Spleen (tissue), 11 donors: Measurements from ENCODE around the gene CDK5RAP3. TPM values are rescaled to one million over a fixed set of nuclear protein-coding genes. Genes with fewer than 3 reads are reported as not detected.

ENCODE experiments used
- DNase-seq: peaks from one replicate; pipeline ENCODE4 v3.0.0-alpha.2; 2020
- H3K27ac ChIP-seq, 8 donors: fragments of 200-600 bp; sonication (generic) in 7 of 8; 1 replicate in 4 of 8; 2 replicates in 4 of 8; pipeline versions ENCODE4 v1.5.0 to v1.8.0; 2016 to 2021; ENCODE audit warnings: inconsistent platforms in 4 of 8, mild to moderate bottlenecking in 4 of 8, moderate library complexity in 1 of 8
- H3K27me3 ChIP-seq, 7 donors: fragments of 200-600 bp; sonication (generic) in 6 of 7; replicated peaks in 1 of 7; 1 replicate in 4 of 7; 2 replicates in 3 of 7; pipeline versions ENCODE4 v1.5.0 to v1.8.0; 2016 to 2021; ENCODE audit warnings: inconsistent platforms in 3 of 7, mild to moderate bottlenecking in 1 of 7
- H3K36me3 ChIP-seq, 6 donors: fragments of 200-600 bp; sonication (generic) in 5 of 6; 1 replicate in 4 of 6; 2 replicates in 2 of 6; pipeline versions ENCODE4 v1.5.0 to v1.8.0; 2016 to 2021; ENCODE audit warnings: inconsistent platforms in 2 of 6
- H3K4me1 ChIP-seq, 6 donors: fragments of 200-600 bp; sonication (generic) in 5 of 6; 1 replicate in 3 of 6; 2 replicates in 3 of 6; pipeline versions ENCODE4 v1.5.0 to v1.8.0; 2016 to 2021; ENCODE audit warnings: inconsistent platforms in 3 of 6
- H3K4me3 ChIP-seq, 8 donors: fragments of 200-600 bp; sonication (generic) in 7 of 8; 1 replicate in 4 of 8; 2 replicates in 4 of 8; pipeline versions ENCODE4 v1.5.0 to v1.8.0; 2016 to 2021; ENCODE audit warnings: inconsistent platforms in 4 of 8, mild to moderate bottlenecking in 4 of 8, moderate library complexity in 2 of 8
- H3K9me3 ChIP-seq, 8 donors: fragments of 200-600 bp; sonication (generic) in 7 of 8; 1 replicate in 4 of 8; 2 replicates in 4 of 8; pipeline versions ENCODE4 v1.5.0 to v1.8.0; 2016 to 2021; ENCODE audit warnings: inconsistent platforms in 4 of 8
- CTCF ChIP-seq, 11 experiments: fragments of 200-600 bp in 7 of 11; fragments of 450-650 bp in 4 of 11; sonication (generic) in 4 of 11; IDR thresholded peaks in 8 of 11; conservative IDR thresholded peaks in 3 of 11; 1 replicate in 7 of 11; 2 replicates in 4 of 11; pipeline versions ENCODE4 v1.4.0 to v1.8.0; 2016 to 2021; ENCODE audit warnings: antibody characterized with exemption in 11 of 11, inconsistent platforms in 4 of 11, mild to moderate bottlenecking in 1 of 11
- POLR2A ChIP-seq, 3 donors: fragments of 450-650 bp; IDR thresholded peaks; one replicate each; pipeline ENCODE4 v1.5.1; 2017; ENCODE audit warnings: antibody characterized with exemption in 3 of 3, mild to moderate bottlenecking in 1 of 3
- POLR2AphosphoS5 ChIP-seq, 3 donors: sonication (generic); formaldehyde crosslinking; IDR thresholded peaks; one replicate each; pipeline ENCODE4 v1.5.1; 2017; ENCODE audit warnings: antibody characterized with exemption in 3 of 3
- WGBS, 5 donors: extraction: QIAGEN DNeasy Blood & Tissue Kit in 3 of 5; methylation state at CpG; one replicate each; pipeline versions ENCODE4 v1.1.5 to v1.1.7; 2013 to 2018; 5-methylcytosine and 5-hydroxymethylcytosine counted together
- intact Hi-C: fragments of 100-400 bp; cut with DNase I; formaldehyde crosslinking; loops from one replicate; pipeline ENCODE4 v1.15.0; 2023; ENCODE audit warnings: low total_unique reads
- polyA plus RNA-seq, 3 donors: library from polyadenylated mRNA; stranded (reverse); fragments of 200-250 nt; gene quantifications; one replicate each; pipeline ENCODE4 v1.2.1, GENCODE V29; 2013
- total RNA-seq, 7 donors: library from RNA; depleted of rRNA in 3 of 7; stranded (reverse); fragments of >200 nt in 3 of 7; fragmentation: NEBNext Ultra II Directional in 4 of 7; extraction: Animal tissue kit (Norgen Biotek cat#: 25700) in 4 of 7; gene quantifications; one replicate each; pipeline versions ENCODE4 v1.1.0 to v1.2.1, GENCODE V29; 2016 to 2021
- donor health status: healthy with polysubstance abuse.
- donor health status: DM: no; HTN: no; CAD: no; lungs with moderate emphysema.
- donor health status: DM: no; HTN: no; CAD: no.
- donor health status: Bipolar disorder and iron deficiency.
- donor health status: healthy.
- donor health status: DM: no; HTN: no; CAD: no.
- donor health status: DM: yes; HTN: yes; CAD: no.

Gene CDK5RAP3
- total and polyA plus RNA-seq, 10 donors, result 216 to 1,020 (median 261) TPM

GRCh38 chr17:47941246-47942095 lies 29.4 kb upstream of the CDK5RAP3 start, which contains the start of gene PNPO:
PNPO (plus strand) TSS chr17:47941571; CDS start chr17:47941676, 105 bp downstream.
- Histone ChIP-seq H3K27ac (peak within 1 kb of the TSS; percentile 49 to 92 (median 84)), H3K4me1 (peaks cover 10 to 64% (median 39%) of the 10 kb centered on the region in 6 donors), H3K9me3 (no peaks in the 10 kb centered on the region), H3K27me3 (no peaks in the 10 kb centered on the region), H3K4me3 (peak within 1 kb of the TSS; percentile 69 to 97 (median 84)), H3K36me3 (peaks cover 0 to 33% (median 10%) of the 10 kb centered on the region in 6 donors)
- WGBS, 5 donors, result 0 to 4% (median 1%) methylated on average over 30 to 50 of the region's 50 CpGs
- DNase-seq, result peak; percentile 97
- intact Hi-C loops, result loop anchor here (2.0 kb wide), 1 partner anchor 45 kb away; the partner anchor contains the start of gene SP2
- TF ChIP-seq POLR2AphosphoS5 (IDR thresholded peaks at IDR 0.05) (peak; percentile 81 to 89 (median 87)), POLR2A (IDR thresholded peaks at IDR 0.05) (peak in 1 of 3 donors; percentile 43), CTCF (IDR thresholded peaks at IDR 0.05 in 8 of 11, conservative IDR thresholded peaks at IDR 0.05 in 3 of 11) (peak in 2 of 11 experiments; percentile 24 to 38)

- H3K27ac ChIP-seq, result peak overlapping the region; percentile 49 to 92 (median 84)
- peaks cover 10 to 70% (median 43%) of the 10 kb centered on the region in 6 donors for H3K4me1 ChIP-seq
- whole genome bisulfite sequencing, 5 donors, result 6 to 12% (median 7%) methylated on average over 5 of the region's 5 CpGs
- H3K27me3 ChIP-seq, result no peaks in the 10 kb centered on the region
- peaks cover 0 to 36% (median 10%) of the 10 kb centered on the region in 6 donors for H3K36me3 ChIP-seq
- TF ChIP-seq POLR2A (IDR thresholded peaks at IDR 0.05) (no peak), POLR2AphosphoS5 (IDR thresholded peaks at IDR 0.05) (no peak), CTCF (IDR thresholded peaks at IDR 0.05 in 8 of 11, conservative IDR thresholded peaks at IDR 0.05 in 3 of 11) (no peak)
- H3K9me3 ChIP-seq, result no peaks in the 10 kb centered on the region
- H3K4me3 ChIP-seq, result peak overlapping the region; percentile 69 to 97 (median 84)
- DNase-seq, result no peak
- intact Hi-C loops, result no loop called here
Observed at GRCh38 chr17:47942096-47942510, 28.8 kb upstream of the CDK5RAP3 start.

GRCh38 chr17:47942568-47942967 lies 28.3 kb upstream of the CDK5RAP3 start:
- WGBS, 5 donors, result 72 to 80% (median 74%) methylated on average over 6 of the region's 6 CpGs
- no peak for DNase-seq
- Histone ChIP-seq H3K27me3 (no peaks in the 10 kb centered on the region), H3K4me1 (peaks cover 10 to 70% (median 43%) of the 10 kb centered on the region in 6 donors), H3K4me3 (peak overlapping the region in 5 of 8 donors; percentile 69 to 93 (median 84)), H3K36me3 (peaks cover 0 to 37% (median 10%) of the 10 kb centered on the region in 6 donors), H3K9me3 (no peaks in the 10 kb centered on the region), H3K27ac (peak overlapping the region in 3 of 8 donors; percentile 85 to 90 (median 85))
- no peak for TF ChIP-seq POLR2A (IDR thresholded peaks at IDR 0.05)
- TF ChIP-seq POLR2AphosphoS5 (IDR thresholded peaks at IDR 0.05), result no peak
- TF ChIP-seq CTCF (IDR thresholded peaks at IDR 0.05 in 8 of 11, conservative IDR thresholded peaks at IDR 0.05 in 3 of 11), result no peak
- intact Hi-C loops, result no loop called here

- TF ChIP-seq CTCF (IDR thresholded peaks at IDR 0.05 in 8 of 11, conservative IDR thresholded peaks at IDR 0.05 in 3 of 11) (no peak), POLR2A (IDR thresholded peaks at IDR 0.05) (no peak), POLR2AphosphoS5 (IDR thresholded peaks at IDR 0.05) (no peak)
- DNase-seq, result no peak
- Histone ChIP-seq H3K9me3 (no peaks in the 10 kb centered on the region), H3K27ac (peak overlapping the region in 5 of 8 donors; percentile 23 to 57 (median 34)), H3K36me3 (peaks cover 0 to 51% (median 13%) of the 10 kb centered on the region in 6 donors), H3K4me3 (no peak overlapping the region), H3K4me1 (peaks cover 19 to 85% (median 57%) of the 10 kb centered on the region in 6 donors), H3K27me3 (no peaks in the 10 kb centered on the region)
- 56 to 68% (median 64%) methylated on average over 8 of the region's 8 CpGs for WGBS, 5 donors
- intact Hi-C loops, result no loop called here
Observed at GRCh38 chr17:47945080-47945479, 25.8 kb upstream of the CDK5RAP3 start.
